ENCODE results near the gene PAXIP1.

PAXIP1 gene

DNA sequence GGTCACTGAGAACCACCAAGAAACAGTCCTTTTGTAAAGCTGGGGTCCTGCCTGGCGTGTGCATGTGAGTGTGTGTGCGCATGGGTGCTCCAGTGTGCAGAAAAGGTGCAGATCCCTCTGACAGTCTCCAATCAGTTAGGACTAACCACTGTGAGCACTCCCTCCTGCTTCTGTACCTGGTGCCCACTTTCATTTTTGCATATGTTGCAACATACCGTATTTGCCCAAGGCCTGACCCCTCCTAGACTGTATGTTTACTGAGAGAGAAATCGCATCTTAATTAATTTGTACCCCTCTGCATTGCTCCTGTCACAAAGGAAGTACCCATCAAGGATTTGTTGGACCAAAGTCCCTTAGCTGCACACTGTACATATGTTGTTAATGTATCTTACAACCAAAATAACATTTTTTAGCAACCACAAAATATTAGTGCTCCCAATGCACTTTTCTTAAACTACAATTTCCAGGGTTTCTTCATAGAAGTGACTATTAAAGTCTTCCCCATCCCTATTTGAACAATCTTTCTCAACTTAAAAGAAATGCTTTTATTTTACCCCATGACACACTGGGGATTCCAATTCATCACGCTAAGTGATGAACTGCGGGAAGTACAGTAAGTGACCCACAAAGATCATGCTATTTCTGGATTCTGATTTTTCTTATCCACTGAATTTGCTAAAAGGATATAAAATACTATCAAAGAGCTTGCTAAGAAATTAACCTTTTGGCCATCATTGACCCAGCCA lies 16.6 kb downstream of the PAXIP1 start:
- H3K27me3 ChIP-seq (ENCODE audit: low read length): no peaks in the 10 kb centered on the region
- H3F3A ChIP-seq (ENCODE audit: insufficient read depth): no peaks in the 10 kb centered on the region
- no peak overlapping the region for H2AFZ ChIP-seq (ENCODE audit: low read depth, low read length, severe bottlenecking)
- H3K4me3 ChIP-seq (ENCODE audit: insufficient read depth, low read length, poor library complexity, severe bottlenecking): no peak overlapping the region
- H3K4me2 ChIP-seq (ENCODE audit: low read depth, low read length, poor library complexity, severe bottlenecking): no peak overlapping the region
- peaks cover 16% of the 10 kb centered on the region; the same call in 1 of the 2 replicates for H4K20me1 ChIP-seq (ENCODE audit: low read depth, low read length)
- H3K9me3 ChIP-seq (ENCODE audit: insufficient read depth, low read length): no peaks in the 10 kb centered on the region
- no peak overlapping the region for H3K9ac ChIP-seq (ENCODE audit: low read length)
- peaks cover 13% of the 10 kb centered on the region for H3K79me2 ChIP-seq (ENCODE audit: insufficient read depth, low read length)
- H3K27ac ChIP-seq (ENCODE audit: low read depth, low read length): no peak overlapping the region
- peaks cover 40% of the 10 kb centered on the region; the same call in 1 of the 2 replicates for H3K36me3 ChIP-seq (ENCODE audit: low read length)
- TF ChIP-seq, protein P1, sequence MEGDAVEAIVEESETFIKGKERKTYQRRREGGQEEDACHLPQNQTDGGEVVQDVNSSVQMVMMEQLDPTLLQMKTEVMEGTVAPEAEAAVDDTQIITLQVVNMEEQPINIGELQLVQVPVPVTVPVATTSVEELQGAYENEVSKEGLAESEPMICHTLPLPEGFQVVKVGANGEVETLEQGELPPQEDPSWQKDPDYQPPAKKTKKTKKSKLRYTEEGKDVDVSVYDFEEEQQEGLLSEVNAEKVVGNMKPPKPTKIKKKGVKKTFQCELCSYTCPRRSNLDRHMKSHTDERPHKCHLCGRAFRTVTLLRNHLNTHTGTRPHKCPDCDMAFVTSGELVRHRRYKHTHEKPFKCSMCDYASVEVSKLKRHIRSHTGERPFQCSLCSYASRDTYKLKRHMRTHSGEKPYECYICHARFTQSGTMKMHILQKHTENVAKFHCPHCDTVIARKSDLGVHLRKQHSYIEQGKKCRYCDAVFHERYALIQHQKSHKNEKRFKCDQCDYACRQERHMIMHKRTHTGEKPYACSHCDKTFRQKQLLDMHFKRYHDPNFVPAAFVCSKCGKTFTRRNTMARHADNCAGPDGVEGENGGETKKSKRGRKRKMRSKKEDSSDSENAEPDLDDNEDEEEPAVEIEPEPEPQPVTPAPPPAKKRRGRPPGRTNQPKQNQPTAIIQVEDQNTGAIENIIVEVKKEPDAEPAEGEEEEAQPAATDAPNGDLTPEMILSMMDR (IDR thresholded peaks at IDR 0.05; ENCODE audit: insufficient read depth, low read length, poor library complexity, severe bottlenecking): no peak
- no peak for TF ChIP-seq EZH2phosphoT487 (conservative IDR thresholded peaks at IDR 0.05; ENCODE audit: low read length)
- no peaks in the 10 kb centered on the region for H3K9me2 ChIP-seq (replicated peaks; ENCODE audit: insufficient read depth, low read length)

- H4K20me1 ChIP-seq (ENCODE audit: low read depth, low read length): peaks cover 19% of the 10 kb centered on the region; the same call in 1 of the 2 replicates
- H3K4me3 ChIP-seq (ENCODE audit: insufficient read depth, low read length, poor library complexity, severe bottlenecking): no peak overlapping the region
- H2AFZ ChIP-seq (ENCODE audit: low read depth, low read length, severe bottlenecking): no peak overlapping the region
- no peak overlapping the region for H3K4me2 ChIP-seq (ENCODE audit: low read depth, low read length, poor library complexity, severe bottlenecking)
- H3K79me2 ChIP-seq (ENCODE audit: insufficient read depth, low read length): peaks cover 11% of the 10 kb centered on the region
- TF ChIP-seq EZH2phosphoT487 (conservative IDR thresholded peaks at IDR 0.05; ENCODE audit: low read length): no peak
- TF ChIP-seq, protein P1 (IDR thresholded peaks at IDR 0.05; ENCODE audit: insufficient read depth, low read length, poor library complexity, severe bottlenecking): no peak
- no peaks in the 10 kb centered on the region for H3F3A ChIP-seq (ENCODE audit: insufficient read depth)
- no peaks in the 10 kb centered on the region for H3K9me2 ChIP-seq (replicated peaks; ENCODE audit: insufficient read depth, low read length)
- no peak overlapping the region for H3K27ac ChIP-seq (ENCODE audit: low read depth, low read length)
- H3K9ac ChIP-seq (ENCODE audit: low read length): no peak overlapping the region
- no peaks in the 10 kb centered on the region for H3K9me3 ChIP-seq (ENCODE audit: insufficient read depth, low read length)
- no peaks in the 10 kb centered on the region for H3K27me3 ChIP-seq (ENCODE audit: low read length)
- peaks cover 34% of the 10 kb centered on the region; the same call in 1 of the 2 replicates for H3K36me3 ChIP-seq (ENCODE audit: low read length)
Observed at GRCh38 chr7:154985230-154985629, 17.7 kb downstream of the PAXIP1 start.

DNA sequence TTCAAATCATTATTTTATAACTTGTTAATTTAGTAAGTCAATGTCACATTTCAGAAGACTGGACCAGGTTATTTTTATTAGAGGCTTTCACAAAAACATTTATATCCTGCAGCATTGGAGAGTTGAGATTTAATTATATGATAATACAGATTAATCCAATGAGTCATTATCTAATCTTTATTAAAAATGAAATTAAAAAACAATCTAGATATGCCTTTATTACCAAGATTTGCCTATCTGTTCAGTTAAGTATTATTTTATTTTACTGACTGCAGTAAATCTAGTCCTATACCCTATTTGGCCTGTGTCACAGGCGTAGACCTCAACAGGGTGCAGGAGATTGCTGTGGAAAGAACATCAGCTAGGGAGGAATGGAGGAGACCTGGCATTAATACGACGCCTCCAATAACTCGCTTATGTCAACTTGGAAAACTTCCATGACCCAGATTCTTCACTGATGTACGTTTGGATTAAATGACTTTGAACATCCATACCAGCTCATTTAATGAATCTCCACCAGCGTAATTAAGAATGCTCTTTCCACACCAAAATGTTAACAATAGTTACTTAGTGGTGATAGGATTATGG lies 18.2 kb downstream of the PAXIP1 start:
- Histone ChIP-seq H3K27ac (ENCODE audit: low read depth, low read length) (no peak overlapping the region), H3K9me3 (ENCODE audit: insufficient read depth, low read length) (no peaks in the 10 kb centered on the region), H2AFZ (ENCODE audit: low read depth, low read length, severe bottlenecking) (no peak overlapping the region), H3K27me3 (ENCODE audit: low read length) (no peaks in the 10 kb centered on the region), H3K9ac (ENCODE audit: low read length) (no peak overlapping the region), H3K9me2 (replicated peaks; ENCODE audit: insufficient read depth, low read length) (no peaks in the 10 kb centered on the region), H3K79me2 (ENCODE audit: insufficient read depth, low read length) (peaks cover 11% of the 10 kb centered on the region), H3K4me3 (ENCODE audit: insufficient read depth, low read length, poor library complexity, severe bottlenecking) (no peak overlapping the region), H3K4me2 (ENCODE audit: low read depth, low read length, poor library complexity, severe bottlenecking) (no peak overlapping the region), H4K20me1 (ENCODE audit: low read depth, low read length) (peaks cover 19% of the 10 kb centered on the region; the same call in 1 of the 2 replicates), H3K36me3 (ENCODE audit: low read length) (peaks cover 36% of the 10 kb centered on the region; the same call in 1 of the 2 replicates), H3F3A (ENCODE audit: insufficient read depth) (no peaks in the 10 kb centered on the region)
- TF ChIP-seq, protein P1 (IDR thresholded peaks at IDR 0.05; ENCODE audit: insufficient read depth, low read length, poor library complexity, severe bottlenecking): no peak
- no peak for TF ChIP-seq EZH2phosphoT487 (conservative IDR thresholded peaks at IDR 0.05; ENCODE audit: low read length)

Data from SU-DHL-6 (cell line).